Sigmoid colon (tissue), 7 donors: ENCODE measurements around the gene CRIP2. TPM values are rescaled to one million over a fixed set of nuclear protein-coding genes. Genes with fewer than 3 reads are reported as not detected.

Experiments used
- DNase-seq: peaks from one replicate; pipeline ENCODE4 v3.0.0-alpha.2; 2019
- H3K27ac ChIP-seq, 4 donors: fragments of 200-600 bp; sonication (generic); one replicate each; pipeline ENCODE4 v1.5.1; 2016 to 2019; ENCODE audit warnings: mild to moderate bottlenecking in 1 of 4
- H3K27me3 ChIP-seq, 3 donors: fragments of 200-600 bp; sonication (generic); one replicate each; pipeline ENCODE4 v1.5.1; 2019; ENCODE audit warnings: mild to moderate bottlenecking in 1 of 3
- H3K36me3 ChIP-seq, 4 donors: fragments of 200-600 bp; sonication (generic); one replicate each; pipeline ENCODE4 v1.5.1; 2016 to 2019
- H3K4me1 ChIP-seq, 4 donors: fragments of 200-600 bp; sonication (generic); one replicate each; pipeline ENCODE4 v1.5.1; 2017 to 2019
- H3K4me3 ChIP-seq, 4 donors: fragments of 200-600 bp; sonication (generic); one replicate each; pipeline ENCODE4 v1.5.1; 2017 to 2019; ENCODE audit warnings: mild to moderate bottlenecking in 2 of 4, moderate library complexity in 1 of 4
- H3K9me3 ChIP-seq, 4 donors: fragments of 200-600 bp in 3 of 4; sonication (generic) in 3 of 4; one replicate each; pipeline versions ENCODE4 v1.5.1 to v1.6.1; 2013 to 2019
- CTCF ChIP-seq, 4 experiments: fragments of 450-650 bp in 3 of 4; fragments of 200-600 bp in 1 of 4; IDR thresholded peaks; one replicate each; pipeline ENCODE4 v1.5.1; 2016 to 2019; ENCODE audit warnings: antibody characterized with exemption in 4 of 4, mild to moderate bottlenecking in 3 of 4, moderate library complexity in 2 of 4
- EP300 ChIP-seq, 4 donors: sonication (generic); formaldehyde crosslinking; IDR thresholded peaks; one replicate each; pipeline ENCODE4 v1.6.1; 2017; ENCODE audit warnings: antibody characterized with exemption in 4 of 4
- POLR2A ChIP-seq, 2 donors: fragments of 450-650 bp; IDR thresholded peaks; one replicate each; pipeline ENCODE4 v1.6.1; 2016; ENCODE audit warnings: antibody characterized with exemption in 2 of 2, mild to moderate bottlenecking in 2 of 2, moderate library complexity in 2 of 2
- POLR2AphosphoS5 ChIP-seq, 4 donors: sonication (generic); formaldehyde crosslinking; IDR thresholded peaks; one replicate each; pipeline ENCODE4 v1.6.1; 2017; ENCODE audit warnings: antibody characterized with exemption in 4 of 4
- WGBS, 2 donors: extraction: QIAGEN DNeasy Blood & Tissue Kit; methylation state at CpG; one replicate each; pipeline ENCODE4 v1.1.7; 2013; 5-methylcytosine and 5-hydroxymethylcytosine counted together
- intact Hi-C: fragments of 100-400 bp; cut with DNase I; formaldehyde crosslinking; loops from one replicate; pipeline ENCODE4 v1.15.1; 2023
- polyA plus RNA-seq, 3 donors: library from polyadenylated mRNA; stranded (reverse); fragments of 200-250 nt; gene quantifications; one replicate each; pipeline ENCODE4 v1.2.3, GENCODE V29; 2013
- total RNA-seq, 4 donors: library from RNA; depleted of rRNA; stranded (reverse); fragments of >200 nt; gene quantifications; one replicate each; pipeline ENCODE4 v1.1.0, GENCODE V29; 2016
- donor health status: healthy with polysubstance abuse.
- donor health status: Bipolar disorder and iron deficiency.
- donor health status: healthy.

The CRIP2 gene
- total and polyA plus RNA-seq, 7 donors, result 13.6 to 79.5 (median 50.0) TPM

GRCh38 chr14:105494606-105494929, 19.9 kb downstream of the CRIP2 start:
- H3K27me3 ChIP-seq, result no peaks in the 10 kb centered on the region
- 96 to 97% methylated on average over 6 of the region's 6 CpGs for WGBS, 2 donors
- no peak for DNase-seq

DNA sequence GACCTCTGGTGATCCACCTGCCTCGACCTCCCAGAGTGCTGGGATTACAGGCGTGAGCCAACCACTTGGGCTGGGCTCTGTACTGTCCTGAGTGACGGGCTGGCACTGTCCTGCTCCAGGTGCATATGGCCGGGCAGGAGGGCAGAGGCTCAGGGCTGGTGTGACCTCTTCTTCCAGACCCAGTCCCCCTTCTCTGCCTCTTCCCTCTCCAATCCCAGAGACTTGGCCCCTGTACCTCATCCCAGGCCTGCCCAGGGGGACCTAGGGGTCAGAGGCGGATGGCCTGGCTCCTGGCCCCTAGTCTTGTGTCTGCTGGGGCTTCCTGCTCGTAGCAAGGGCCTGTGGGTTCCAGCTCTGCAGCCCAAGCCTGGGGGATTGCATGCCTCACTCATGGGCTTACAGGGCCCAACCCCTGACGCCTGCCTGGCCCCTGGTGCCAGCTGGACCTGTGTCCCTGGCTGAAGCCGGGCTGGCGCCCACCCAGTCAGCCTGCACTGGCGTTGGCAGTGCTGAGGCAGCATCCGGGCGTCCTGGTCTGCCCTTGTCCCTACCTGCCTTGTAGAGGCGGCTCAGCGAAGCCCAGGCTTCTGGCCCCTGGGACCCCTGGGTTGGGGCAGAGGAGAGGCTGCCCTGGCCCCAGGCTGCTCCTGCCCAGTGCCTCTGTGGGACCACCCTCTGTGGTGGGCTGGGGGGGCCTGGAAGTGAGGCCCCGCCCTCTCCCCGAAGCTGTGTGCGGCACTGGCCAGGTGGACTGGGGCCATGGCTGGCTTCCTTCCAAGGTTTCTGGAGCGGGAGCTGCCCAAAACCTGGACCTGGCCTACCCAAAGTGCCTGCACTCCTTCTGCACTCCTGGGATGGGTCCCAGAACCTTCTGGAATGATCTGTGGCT, 20.7 kb downstream of the CRIP2 start:
- DNase-seq, result peak; percentile 62
- Histone ChIP-seq H3K27ac (no peak overlapping the region), H3K4me1 (peaks cover 0 to 9% (median 7%) of the 10 kb centered on the region in 4 donors), H3K4me3 (no peak overlapping the region), H3K36me3 (no peaks in the 10 kb centered on the region), H3K9me3 (no peaks in the 10 kb centered on the region), H3K27me3 (no peaks in the 10 kb centered on the region)
- intact Hi-C loops, result no loop called here
- TF ChIP-seq POLR2AphosphoS5 (IDR thresholded peaks at IDR 0.05), result no peak
- TF ChIP-seq CTCF (IDR thresholded peaks at IDR 0.05), result no peak
- TF ChIP-seq EP300 (IDR thresholded peaks at IDR 0.05), result no peak
- no peak for TF ChIP-seq POLR2A (IDR thresholded peaks at IDR 0.05)
- 85 to 91% methylated on average over 18 of the region's 18 CpGs for WGBS, 2 donors

More at GRCh38 chr14:105494606-105494929, 19.9 kb downstream of the CRIP2 start:
- no peaks in the 10 kb centered on the region for H3K36me3 ChIP-seq
- peaks cover 0 to 17% (median 15%) of the 10 kb centered on the region in 4 donors for H3K4me1 ChIP-seq
- no peak overlapping the region for H3K4me3 ChIP-seq
- H3K9me3 ChIP-seq, result no peaks in the 10 kb centered on the region
- no peak overlapping the region for H3K27ac ChIP-seq
- intact Hi-C loops, result no loop called here
- TF ChIP-seq POLR2A (IDR thresholded peaks at IDR 0.05), result no peak
- TF ChIP-seq POLR2AphosphoS5 (IDR thresholded peaks at IDR 0.05), result no peak
- TF ChIP-seq CTCF (IDR thresholded peaks at IDR 0.05), result no peak
- no peak for TF ChIP-seq EP300 (IDR thresholded peaks at IDR 0.05)

DNA sequence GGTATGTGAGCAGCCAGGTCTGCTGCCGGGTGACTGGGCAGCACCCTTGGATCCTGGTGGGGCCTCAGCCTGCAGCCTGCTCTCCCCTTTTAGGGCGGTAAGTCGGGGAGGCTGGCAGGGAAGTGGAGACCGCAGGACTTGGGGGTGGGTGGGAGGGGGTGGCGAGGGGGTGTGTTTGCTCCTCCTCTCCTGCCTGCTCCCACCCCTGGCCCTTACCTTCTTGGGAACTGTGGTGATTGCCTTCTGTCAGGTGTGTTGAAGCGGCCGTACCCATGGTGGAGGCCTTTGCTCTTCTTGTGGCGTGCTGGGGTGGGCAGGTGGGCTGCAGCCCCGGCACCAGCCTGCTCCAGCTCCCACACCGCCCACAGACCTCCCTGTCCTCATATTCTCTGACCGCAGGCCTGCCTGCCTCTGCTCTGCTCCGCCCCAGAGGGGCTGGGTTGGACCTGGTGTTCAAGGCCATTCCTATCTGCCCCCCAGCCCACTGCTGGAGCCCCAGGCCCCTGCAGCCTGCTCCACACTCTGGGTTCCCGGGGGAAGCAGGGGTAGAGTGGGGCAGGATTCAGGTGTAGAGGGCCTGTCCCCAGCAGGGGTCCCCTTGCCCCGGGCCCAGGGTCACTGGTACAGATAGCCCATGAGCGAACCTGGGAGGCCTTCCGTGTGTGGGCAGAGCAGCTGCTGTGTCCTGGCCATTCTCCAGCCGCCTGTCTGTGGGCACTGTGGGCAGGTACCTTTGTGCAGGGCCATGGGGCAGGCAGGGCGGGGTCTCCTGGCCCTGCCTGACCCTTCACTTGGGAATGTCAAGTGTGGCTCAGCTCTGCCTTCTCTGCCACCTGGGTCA, 21.6 kb downstream of the CRIP2 start:
- intact Hi-C loops, result no loop called here
- 89 to 92% methylated on average over 18 of the region's 18 CpGs for WGBS, 2 donors
- DNase-seq, result no peak
- TF ChIP-seq CTCF (IDR thresholded peaks at IDR 0.05) (no peak), POLR2AphosphoS5 (IDR thresholded peaks at IDR 0.05) (no peak), EP300 (IDR thresholded peaks at IDR 0.05) (no peak), POLR2A (IDR thresholded peaks at IDR 0.05) (no peak)
- H3K27me3 ChIP-seq, result no peaks in the 10 kb centered on the region
- H3K4me1 ChIP-seq, result peaks cover 0 to 8% (median 7%) of the 10 kb centered on the region in 4 donors
- H3K27ac ChIP-seq, result no peak overlapping the region
- no peak overlapping the region for H3K4me3 ChIP-seq
- no peaks in the 10 kb centered on the region for H3K9me3 ChIP-seq
- H3K36me3 ChIP-seq, result no peaks in the 10 kb centered on the region

- H3K9me3 ChIP-seq, result no peaks in the 10 kb centered on the region
- H3K4me1 ChIP-seq, result peaks cover 0 to under 1% (median under 1%) of the 10 kb centered on the region in 4 donors
- no peak overlapping the region for H3K4me3 ChIP-seq
- no peaks in the 10 kb centered on the region for H3K36me3 ChIP-seq
- TF ChIP-seq EP300 (IDR thresholded peaks at IDR 0.05) (no peak), POLR2A (IDR thresholded peaks at IDR 0.05) (no peak), POLR2AphosphoS5 (IDR thresholded peaks at IDR 0.05) (no peak), CTCF (IDR thresholded peaks at IDR 0.05) (no peak)
- H3K27me3 ChIP-seq, result no peaks in the 10 kb centered on the region
- no peak overlapping the region for H3K27ac ChIP-seq
- WGBS, 2 donors, result 93 to 95% methylated on average over 32 of the region's 32 CpGs
- DNase-seq, result no peak
- intact Hi-C loops, result no loop called here
Measured at GRCh38 chr14:105496831-105497591, 22.4 kb downstream of the CRIP2 start.
